Glutamatergic neuron (in vitro differentiated cells): ENCODE results near the gene CDHR2. TPM values are rescaled to one million over a fixed set of nuclear protein-coding genes. Genes with fewer than 3 reads are reported as not detected.
"Not testable (repeated sequence)": the region's sequence is repeated elsewhere in the genome, so short reads cannot be mapped to it uniquely, and the experiment has no call there.

Experiments
- DNase-seq: peaks from one replicate; pipeline ENCODE4 v3.0.0; 2022
- H3K27ac Mint-ChIP-seq: one replicate; pipeline ENCODE4 v1.8.0; 2020; ENCODE audit warnings: mild to moderate bottlenecking, mixed read lengths, inconsistent platforms; ENCODE audit not compliant: unreplicated experiment
- H3K27me3 Mint-ChIP-seq: one replicate; pipeline ENCODE4 v1.8.0; 2020; ENCODE audit warnings: mild to moderate bottlenecking, moderate library complexity, mixed read lengths, inconsistent platforms; ENCODE audit not compliant: unreplicated experiment
- H3K36me3 Mint-ChIP-seq: one replicate; pipeline ENCODE4 v1.8.0; 2020; ENCODE audit warnings: mild to moderate bottlenecking, mixed read lengths, inconsistent platforms; ENCODE audit not compliant: unreplicated experiment
- H3K4me1 Mint-ChIP-seq: one replicate; pipeline ENCODE4 v1.8.0; 2020; ENCODE audit warnings: mild to moderate bottlenecking, low read depth, mixed read lengths, inconsistent platforms; ENCODE audit not compliant: unreplicated experiment
- H3K4me3 Mint-ChIP-seq: one replicate; pipeline ENCODE4 v1.8.0; 2020; ENCODE audit warnings: mild to moderate bottlenecking, mixed read lengths, inconsistent platforms; ENCODE audit not compliant: unreplicated experiment
- H3K9me3 Mint-ChIP-seq: one replicate; pipeline ENCODE4 v1.8.0; 2020; ENCODE audit warnings: mild to moderate bottlenecking, moderate library complexity, mixed read lengths, inconsistent platforms; ENCODE audit not compliant: unreplicated experiment
- CTCF ChIP-seq: fragments of 200-600 bp; sonication (generic); IDR thresholded peaks from one replicate; pipeline ENCODE4 v1.5.0; 2021; ENCODE audit not compliant: partially characterized antibody, unreplicated experiment
- total RNA-seq: library from RNA; stranded (reverse); fragmentation: NEBNext Ultra II Directional; extraction: Animal tissue kit (Norgen Biotek cat#: 25700); gene quantifications from one replicate; pipeline ENCODE4 v1.2.1, GENCODE V29; 2021; ENCODE audit not compliant: unreplicated experiment

CDHR2 gene
- total RNA-seq, 1 donor from 2014 or later, result 0.29 TPM

DNA sequence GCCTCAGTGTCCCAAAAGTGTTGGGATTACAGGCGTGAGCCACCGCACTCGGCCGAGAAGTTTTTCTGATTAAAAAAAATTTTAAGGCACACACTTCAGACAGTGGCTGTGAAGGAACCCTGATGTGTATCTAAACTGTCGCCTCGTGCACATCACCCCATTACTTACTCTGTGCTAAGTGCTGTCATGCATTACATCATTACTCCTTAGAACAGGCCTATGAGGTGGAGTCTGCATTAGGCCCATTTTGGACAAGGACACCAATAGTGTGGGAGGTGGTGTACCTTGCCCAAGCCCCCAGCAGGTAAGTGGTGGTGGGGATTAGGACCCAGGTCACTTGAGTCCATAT is 3.8 kb upstream of the CDHR2 start:
- peaks cover 11% of the 10 kb centered on the region for H3K27me3 Mint-ChIP-seq
- H3K9me3 Mint-ChIP-seq, result peaks cover 9% of the 10 kb centered on the region
- H3K4me3 Mint-ChIP-seq, result no peak overlapping the region
- no peak for TF ChIP-seq CTCF
- no peak overlapping the region for H3K27ac Mint-ChIP-seq
- no peak for DNase-seq
- H3K36me3 Mint-ChIP-seq, result no peaks in the 10 kb centered on the region
- H3K4me1 Mint-ChIP-seq, result peaks cover 20% of the 10 kb centered on the region

GRCh38 chr5:176545737-176546509 is 3.2 kb upstream of the CDHR2 start:
- Mint-ChIP-seq H3K9me3 (peaks cover 9% of the 10 kb centered on the region), H3K27me3 (peaks cover 12% of the 10 kb centered on the region), H3K4me3 (no peak overlapping the region), H3K36me3 (no peaks in the 10 kb centered on the region), H3K4me1 (peaks cover 15% of the 10 kb centered on the region), H3K27ac (no peak overlapping the region)
- TF ChIP-seq CTCF, result no peak
- no peak for DNase-seq

DNA sequence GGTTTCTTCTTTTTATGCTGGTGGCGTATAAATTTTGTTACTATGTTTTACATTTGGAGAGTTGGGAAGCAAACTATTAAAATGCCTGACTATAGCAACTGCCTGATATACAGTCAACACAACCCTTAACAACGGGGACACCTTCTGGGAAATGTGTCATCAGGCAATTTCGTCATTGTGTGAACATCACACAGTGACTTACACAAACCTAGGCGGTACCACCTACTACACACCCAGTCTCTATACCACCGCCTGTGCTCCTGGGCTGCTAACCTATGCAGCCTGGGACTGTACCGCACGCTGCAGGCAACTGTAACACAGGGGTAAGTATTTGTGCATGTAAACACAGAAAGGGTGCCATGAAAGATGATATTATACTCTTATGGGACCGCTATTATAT is 1.3 kb upstream of the CDHR2 start:
- DNase-seq, result no peak
- Mint-ChIP-seq H3K27ac (no peak overlapping the region), H3K4me1 (peaks cover 12% of the 10 kb centered on the region), H3K4me3 (no peak overlapping the region), H3K27me3 (peaks cover 8% of the 10 kb centered on the region), H3K36me3 (no peaks in the 10 kb centered on the region), H3K9me3 (peaks cover 2% of the 10 kb centered on the region)
- TF ChIP-seq CTCF, result no peak

- no peak for TF ChIP-seq CTCF
- peaks cover 7% of the 10 kb centered on the region for H3K27me3 Mint-ChIP-seq
- H3K36me3 Mint-ChIP-seq, result no peaks in the 10 kb centered on the region
- peaks cover 25% of the 10 kb centered on the region for H3K4me1 Mint-ChIP-seq
- H3K4me3 Mint-ChIP-seq, result no peak overlapping the region
- no peak overlapping the region for H3K27ac Mint-ChIP-seq
- DNase-seq, result no peak
- H3K9me3 Mint-ChIP-seq, result no peaks in the 10 kb centered on the region
Observed at GRCh38 chr5:176549871-176550270, 729 bp downstream of the CDHR2 start.

- TF ChIP-seq CTCF, result no peak
- Mint-ChIP-seq H3K27me3 (peaks cover 10% of the 10 kb centered on the region), H3K4me3 (no peak overlapping the region), H3K36me3 (no peaks in the 10 kb centered on the region), H3K27ac (no peak overlapping the region), H3K4me1 (peaks cover 23% of the 10 kb centered on the region), H3K9me3 (no peaks in the 10 kb centered on the region)
- no peak for DNase-seq
Observed at GRCh38 chr5:176550275-176550831, 1.2 kb downstream of the CDHR2 start.

DNA sequence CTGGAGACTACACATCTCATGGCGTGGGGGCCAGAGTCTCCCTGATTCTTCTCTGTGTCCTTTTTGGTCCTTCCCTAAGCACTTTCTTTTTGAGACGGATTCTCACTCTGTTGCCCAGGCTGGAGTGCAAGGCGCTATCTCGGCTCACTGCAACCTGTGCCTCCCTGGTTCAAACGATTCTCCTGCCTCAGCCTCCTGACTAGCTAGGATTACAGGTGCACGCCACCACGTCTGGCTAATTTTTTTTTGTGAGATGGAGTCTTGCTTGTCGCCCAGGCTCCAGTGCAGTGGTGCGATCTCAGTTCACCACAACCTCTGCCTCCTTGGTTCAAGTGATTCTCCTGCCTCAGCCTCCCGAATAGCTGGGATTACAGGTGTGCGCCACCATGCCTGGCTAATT is 1.8 kb downstream of the CDHR2 start:
- H3K9me3 Mint-ChIP-seq, H3K36me3 Mint-ChIP-seq, H3K27ac Mint-ChIP-seq, DNase-seq, H3K4me3 Mint-ChIP-seq: not testable (repeated sequence)
- H3K4me1 Mint-ChIP-seq, result peaks cover 22% of the 10 kb centered on the region
- peaks cover 11% of the 10 kb centered on the region for H3K27me3 Mint-ChIP-seq
